Measurements from ENCODE around the gene PRDM2. TPM values are rescaled to one million over a fixed set of nuclear protein-coding genes. Genes with fewer than 3 reads are reported as not detected.

Gene PRDM2
- total RNA-seq, 4 donors from 2014 or later, result 34.7 to 70.1 (median 53.0) TPM

DNA sequence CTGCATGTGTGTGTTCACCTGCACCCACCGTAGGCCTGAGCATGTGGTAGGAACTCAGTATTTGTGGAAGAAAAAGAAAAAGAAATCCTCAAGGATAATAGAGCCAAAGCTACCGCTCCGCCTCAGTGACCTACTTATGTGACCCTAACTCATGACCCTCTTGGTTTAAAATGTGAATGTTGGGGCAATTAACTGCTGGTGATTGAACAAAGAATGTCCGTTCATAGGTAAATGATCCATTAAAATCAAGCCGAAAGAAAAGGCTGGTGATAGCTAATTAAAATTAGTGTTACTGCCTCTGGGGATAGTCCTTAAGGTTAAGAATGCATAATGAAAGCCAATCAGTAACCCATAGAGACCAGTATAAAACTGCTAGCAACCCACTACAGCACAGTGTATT lies 98.1 kb downstream of the PRDM2 start:
- peaks cover 0 to 9% (median 0%) of the 10 kb centered on the region in 3 donors for H3K36me3 ChIP-seq
- peak overlapping the region in 2 of 4 donors; percentile 70 to 87 for H3K27ac ChIP-seq
- H3K4me1 ChIP-seq, result peaks cover 0 to 17% (median 4%) of the 10 kb centered on the region in 4 donors
- H3K27me3 ChIP-seq, result no peaks in the 10 kb centered on the region
- TF ChIP-seq, protein P1, sequence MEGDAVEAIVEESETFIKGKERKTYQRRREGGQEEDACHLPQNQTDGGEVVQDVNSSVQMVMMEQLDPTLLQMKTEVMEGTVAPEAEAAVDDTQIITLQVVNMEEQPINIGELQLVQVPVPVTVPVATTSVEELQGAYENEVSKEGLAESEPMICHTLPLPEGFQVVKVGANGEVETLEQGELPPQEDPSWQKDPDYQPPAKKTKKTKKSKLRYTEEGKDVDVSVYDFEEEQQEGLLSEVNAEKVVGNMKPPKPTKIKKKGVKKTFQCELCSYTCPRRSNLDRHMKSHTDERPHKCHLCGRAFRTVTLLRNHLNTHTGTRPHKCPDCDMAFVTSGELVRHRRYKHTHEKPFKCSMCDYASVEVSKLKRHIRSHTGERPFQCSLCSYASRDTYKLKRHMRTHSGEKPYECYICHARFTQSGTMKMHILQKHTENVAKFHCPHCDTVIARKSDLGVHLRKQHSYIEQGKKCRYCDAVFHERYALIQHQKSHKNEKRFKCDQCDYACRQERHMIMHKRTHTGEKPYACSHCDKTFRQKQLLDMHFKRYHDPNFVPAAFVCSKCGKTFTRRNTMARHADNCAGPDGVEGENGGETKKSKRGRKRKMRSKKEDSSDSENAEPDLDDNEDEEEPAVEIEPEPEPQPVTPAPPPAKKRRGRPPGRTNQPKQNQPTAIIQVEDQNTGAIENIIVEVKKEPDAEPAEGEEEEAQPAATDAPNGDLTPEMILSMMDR (IDR thresholded peaks at IDR 0.05), result no peak
- no peak for TF ChIP-seq POLR2A (IDR thresholded peaks at IDR 0.05)
- no peak overlapping the region for H3K4me3 ChIP-seq
- no peaks in the 10 kb centered on the region for H3K9me3 ChIP-seq
- DNase-seq, result no peak

- no peak for TF ChIP-seq POLR2A (IDR thresholded peaks at IDR 0.05)
- TF ChIP-seq, protein P1 (IDR thresholded peaks at IDR 0.05), result no peak
- peak overlapping the region in 1 of 4 donors; percentile 29 for H3K4me3 ChIP-seq
- DNase-seq, result peak in 1 of 3 donors; percentile 67
- no peaks in the 10 kb centered on the region for H3K36me3 ChIP-seq
- H3K4me1 ChIP-seq, result peaks cover 0 to 17% (median 4%) of the 10 kb centered on the region in 4 donors
- no peaks in the 10 kb centered on the region for H3K9me3 ChIP-seq
- no peaks in the 10 kb centered on the region for H3K27me3 ChIP-seq
- peak overlapping the region in 3 of 4 donors; percentile 28 to 87 (median 70) for H3K27ac ChIP-seq
Measured at GRCh38 chr1:13799502-13800283, 99.7 kb downstream of the PRDM2 start.

DNA sequence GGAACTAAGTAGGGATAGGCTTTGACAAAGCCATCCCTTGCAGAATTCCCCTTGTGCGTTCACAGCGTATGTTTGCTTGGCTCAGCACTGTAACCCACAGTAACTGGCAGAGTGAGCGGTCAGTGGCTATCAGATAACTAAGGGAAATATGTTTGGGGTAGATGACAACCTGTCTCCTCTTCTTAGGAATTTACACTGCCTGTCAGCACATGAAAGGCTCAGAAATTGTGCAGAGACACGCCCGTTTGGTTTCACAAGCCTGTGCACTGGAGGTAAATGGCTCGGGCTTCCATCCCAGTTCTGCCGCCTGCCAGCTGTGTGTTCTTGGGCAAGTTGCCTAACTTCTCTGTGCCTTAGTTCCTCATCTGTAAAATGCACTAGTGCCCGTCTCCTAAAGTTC lies 101.2 kb downstream of the PRDM2 start:
- H3K4me3 ChIP-seq, result no peak overlapping the region
- H3K27me3 ChIP-seq, result no peaks in the 10 kb centered on the region
- no peaks in the 10 kb centered on the region for H3K9me3 ChIP-seq
- TF ChIP-seq, protein P1 (IDR thresholded peaks at IDR 0.05), result no peak
- no peak for TF ChIP-seq POLR2A (IDR thresholded peaks at IDR 0.05)
- no peaks in the 10 kb centered on the region for H3K36me3 ChIP-seq
- H3K27ac ChIP-seq, result peak overlapping the region in 1 of 4 donors; percentile 87
- peaks cover 0 to 17% (median 4%) of the 10 kb centered on the region in 4 donors for H3K4me1 ChIP-seq
- DNase-seq, result no peak

- TF ChIP-seq POLR2A (IDR thresholded peaks at IDR 0.05), result no peak
- TF ChIP-seq, protein P1 (IDR thresholded peaks at IDR 0.05), result peak in 2 of 6 experiments; percentile 3 to 20
- H3K4me1 ChIP-seq, result peaks cover 0 to 17% (median 4%) of the 10 kb centered on the region in 4 donors
- H3K4me3 ChIP-seq, result no peak overlapping the region
- no peaks in the 10 kb centered on the region for H3K9me3 ChIP-seq
- peak in 1 of 3 donors; percentile 58 for DNase-seq
- H3K27ac ChIP-seq, result peak overlapping the region in 1 of 4 donors; percentile 87
- H3K27me3 ChIP-seq, result no peaks in the 10 kb centered on the region
- H3K36me3 ChIP-seq, result no peaks in the 10 kb centered on the region
Measured at GRCh38 chr1:13801655-13802486, 101.9 kb downstream of the PRDM2 start.

DNA sequence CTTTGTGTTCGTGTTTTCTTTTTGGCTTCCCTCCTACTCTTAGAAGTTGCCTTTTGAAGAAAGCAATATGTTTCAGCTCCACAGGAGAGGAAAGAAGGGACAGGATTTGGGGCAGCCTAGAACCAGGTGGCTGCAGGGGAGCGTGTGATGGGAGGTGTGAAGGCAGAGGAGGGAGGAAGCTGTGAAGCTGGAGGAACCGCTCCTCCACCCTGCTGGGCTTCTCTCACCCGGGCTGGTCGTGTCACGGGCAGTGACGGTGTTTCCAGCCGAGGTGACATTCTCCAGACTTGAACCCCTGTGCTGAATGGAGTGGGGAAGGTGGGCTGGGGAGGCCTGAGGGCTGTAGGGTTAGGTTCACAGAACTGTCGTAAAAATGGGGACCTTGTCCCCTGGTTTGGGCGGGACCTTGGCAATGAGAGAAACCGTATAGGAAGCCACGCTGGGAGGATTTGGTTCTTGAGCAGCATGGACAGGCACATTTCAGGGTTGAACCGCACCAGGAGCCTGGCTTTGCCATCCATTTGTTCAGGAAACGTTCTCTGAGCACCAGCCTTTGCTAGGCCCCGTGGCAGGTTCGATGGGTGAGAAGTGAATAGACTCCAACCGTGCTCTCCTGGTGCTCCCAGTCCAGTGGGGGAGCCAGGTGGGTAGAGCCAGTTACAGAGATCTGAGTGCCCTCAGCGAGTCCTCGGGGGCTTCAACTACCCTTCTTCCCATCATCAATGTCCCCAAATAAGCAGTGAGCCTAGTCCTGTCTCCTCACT lies 103.0 kb downstream of the PRDM2 start:
- no peaks in the 10 kb centered on the region for H3K9me3 ChIP-seq
- no peaks in the 10 kb centered on the region for H3K27me3 ChIP-seq
- no peak overlapping the region for H3K4me3 ChIP-seq
- DNase-seq, result no peak
- H3K4me1 ChIP-seq, result peaks cover 0 to 17% (median 4%) of the 10 kb centered on the region in 4 donors
- TF ChIP-seq, protein P1 (IDR thresholded peaks at IDR 0.05), result no peak
- TF ChIP-seq POLR2A (IDR thresholded peaks at IDR 0.05), result no peak
- no peak overlapping the region for H3K27ac ChIP-seq
- H3K36me3 ChIP-seq, result no peaks in the 10 kb centered on the region

Data from Peyer's patch (tissue), 4 donors.